Cardiac fibroblast (primary cell): ENCODE measurements around the gene VRK3.
A peak's percentile ranks its signal among the peaks of the same experiment; 100 is the strongest.

Experiments used
- DNase-seq, 2 donors: peaks; one replicate each; pipeline versions ENCODE4 v3.0.0 to v3.0.0-alpha.2; 2010; ENCODE audit warnings: low read depth in 2 of 2
- H3K4me3 ChIP-seq, 2 donors: replicated peaks in 1 of 2; 1 replicate in 1 of 2; 2 replicates in 1 of 2; pipeline ENCODE4 v1.5.1; 2011; ENCODE audit warnings: low read depth in 2 of 2, low read length in 2 of 2, mild to moderate bottlenecking in 2 of 2, moderate library complexity in 1 of 2
- CTCF ChIP-seq: IDR thresholded peaks from one replicate; pipeline ENCODE4 v1.5.1; 2011; ENCODE audit warnings: low read depth, mild to moderate bottlenecking, low read length, inconsistent platforms

The VRK3 gene

GRCh38 chr19:50003254-50003788, 21.9 kb downstream of the VRK3 start:
- no peak for TF ChIP-seq CTCF
- no peak overlapping the region for H3K4me3 ChIP-seq
- DNase-seq, result no peak

GRCh38 chr19:50002386-50002960, 22.7 kb downstream of the VRK3 start:
- no peak overlapping the region for H3K4me3 ChIP-seq
- no peak for TF ChIP-seq CTCF
- DNase-seq, result no peak

- no peak for TF ChIP-seq CTCF
- H3K4me3 ChIP-seq, result no peak overlapping the region
- DNase-seq, result no peak
Measured at GRCh38 chr19:50001775-50002174, 23.4 kb downstream of the VRK3 start.

GRCh38 chr19:50000841-50001557, 24.2 kb downstream of the VRK3 start:
- DNase-seq, result no peak
- TF ChIP-seq CTCF, result no peak
- no peak overlapping the region for H3K4me3 ChIP-seq

GRCh38 chr19:50000038-50000840, 24.9 kb downstream of the VRK3 start:
- TF ChIP-seq CTCF, result no peak
- DNase-seq, result no peak
- H3K4me3 ChIP-seq, result no peak overlapping the region

- TF ChIP-seq CTCF, result no peak
- DNase-seq, result peak in 1 of 2 donors; percentile 33
- no peak overlapping the region for H3K4me3 ChIP-seq
Measured at GRCh38 chr19:49999371-50000010, 25.7 kb downstream of the VRK3 start.
